CD4-positive, alpha-beta T cell treated with Interleukin-2 at 100 ng/mL for 4 hours (primary cell): Measurements from ENCODE around the gene SLA2.
"Not testable (repeated sequence)": the region's sequence is repeated elsewhere in the genome, so short reads cannot be mapped to it uniquely, and the experiment has no call there.

Experiments
- DNase-seq: peaks from one replicate; pipeline ENCODE4 v3.0.0-alpha.2; 2020; ENCODE audit warnings: low spot score

The SLA2 gene

GRCh38 chr20:36644706-36645095 is 1.3 kb downstream of the SLA2 start:
- peak; percentile 47 for DNase-seq

DNA sequence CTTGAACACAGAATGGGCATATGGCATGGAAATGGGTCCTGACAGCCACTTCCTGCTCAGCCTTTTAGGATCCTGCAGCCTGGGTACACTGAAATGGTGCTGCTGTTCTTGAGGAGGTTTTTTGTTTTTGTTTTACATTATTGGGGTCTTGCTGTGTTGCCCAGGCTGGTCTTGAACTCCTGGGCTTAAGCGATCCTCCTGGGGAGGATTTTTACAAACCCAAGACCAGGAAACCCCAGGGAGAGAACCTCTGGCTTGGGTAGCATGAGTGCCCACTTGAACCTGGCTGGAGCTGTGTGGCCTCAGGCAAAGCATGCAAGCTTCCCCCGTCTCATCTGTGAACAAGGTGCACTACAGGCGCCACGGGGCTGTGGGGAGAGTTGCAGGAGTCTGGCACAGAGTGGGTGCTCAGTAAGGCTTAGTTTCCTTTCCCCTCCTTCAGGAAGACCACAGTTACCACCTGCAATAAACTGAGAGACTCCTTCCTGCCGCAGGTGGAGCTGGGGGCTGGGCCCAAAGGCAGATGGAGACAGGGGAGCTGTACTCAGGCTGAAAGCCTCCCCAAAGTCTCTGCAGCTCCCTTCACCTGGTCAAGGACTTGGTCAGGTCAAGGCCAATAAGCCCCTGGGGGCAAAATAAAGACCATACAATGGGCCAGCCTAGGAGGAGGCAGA is 1.8 kb downstream of the SLA2 start:
- DNase-seq: peak; percentile 68

DNA sequence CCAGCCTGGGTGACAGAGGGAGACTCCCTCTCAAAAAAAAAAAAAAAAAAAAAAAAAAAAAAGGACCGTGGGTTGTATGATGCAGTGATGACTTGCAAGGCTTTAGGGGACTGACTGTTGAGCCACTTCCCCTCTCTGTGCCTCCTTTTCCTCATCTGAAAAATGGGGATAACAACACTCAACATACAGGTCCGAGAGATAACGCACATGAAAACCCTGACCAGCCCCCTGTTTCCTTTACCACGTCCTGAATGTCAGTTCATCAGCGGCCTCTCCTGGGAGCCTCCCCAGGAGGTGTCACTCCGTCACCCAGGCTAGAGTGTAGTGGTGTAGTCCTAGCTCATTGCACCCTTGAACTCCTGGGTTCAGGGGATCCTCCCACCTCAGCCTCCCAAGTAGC is 3.9 kb downstream of the SLA2 start:
- no peak for DNase-seq

DNA sequence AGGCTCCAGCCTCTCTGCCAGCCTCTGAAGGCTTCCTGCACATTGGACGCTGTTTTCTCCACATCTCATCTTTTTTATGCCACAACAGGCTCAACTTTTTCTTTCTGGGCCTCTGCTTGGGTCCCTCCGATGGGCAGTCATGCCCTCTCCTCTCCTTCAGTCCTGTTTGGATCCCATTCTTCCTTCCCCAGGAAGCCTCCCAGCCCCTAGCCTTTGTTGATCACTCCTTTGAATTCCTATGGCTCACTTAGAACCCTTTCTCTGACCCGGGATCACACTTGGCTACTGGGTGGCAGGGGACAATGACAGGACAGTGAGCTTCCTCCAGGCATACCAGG is 4.5 kb downstream of the SLA2 start:
- DNase-seq: no peak

- DNase-seq: not testable (repeated sequence)
Observed at GRCh38 chr20:36638876-36639400, 7.1 kb downstream of the SLA2 start.

DNA sequence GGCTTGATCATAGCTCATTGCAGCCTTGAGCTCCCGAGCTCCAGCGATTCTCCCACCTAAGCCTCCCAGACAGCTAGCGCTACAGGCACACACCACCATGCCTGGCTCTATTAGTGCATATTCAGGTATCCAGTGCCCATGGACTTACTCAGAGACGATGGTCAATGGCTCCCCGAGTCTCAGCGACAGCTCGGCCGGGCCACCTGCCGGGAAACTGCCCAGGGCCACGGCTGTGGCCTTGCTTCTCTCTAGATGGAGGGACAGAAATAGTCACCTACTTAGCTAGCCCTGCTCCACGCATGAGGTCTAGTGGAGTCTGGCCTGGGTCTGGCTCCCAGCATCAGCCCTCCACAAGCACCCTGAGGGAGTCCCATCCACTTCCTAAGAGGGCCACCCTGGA is 11.7 kb downstream of the SLA2 start:
- DNase-seq: no peak

- no peak for DNase-seq
Observed at GRCh38 chr20:36633285-36633772, 12.7 kb downstream of the SLA2 start.

GRCh38 chr20:36632487-36633284 is 13.3 kb downstream of the SLA2 start:
- no peak for DNase-seq

- no peak for DNase-seq
Observed at GRCh38 chr20:36632147-36632486, 13.9 kb downstream of the SLA2 start.

- DNase-seq: no peak
Observed at GRCh38 chr20:36631646-36632045, 14.3 kb downstream of the SLA2 start.

DNA sequence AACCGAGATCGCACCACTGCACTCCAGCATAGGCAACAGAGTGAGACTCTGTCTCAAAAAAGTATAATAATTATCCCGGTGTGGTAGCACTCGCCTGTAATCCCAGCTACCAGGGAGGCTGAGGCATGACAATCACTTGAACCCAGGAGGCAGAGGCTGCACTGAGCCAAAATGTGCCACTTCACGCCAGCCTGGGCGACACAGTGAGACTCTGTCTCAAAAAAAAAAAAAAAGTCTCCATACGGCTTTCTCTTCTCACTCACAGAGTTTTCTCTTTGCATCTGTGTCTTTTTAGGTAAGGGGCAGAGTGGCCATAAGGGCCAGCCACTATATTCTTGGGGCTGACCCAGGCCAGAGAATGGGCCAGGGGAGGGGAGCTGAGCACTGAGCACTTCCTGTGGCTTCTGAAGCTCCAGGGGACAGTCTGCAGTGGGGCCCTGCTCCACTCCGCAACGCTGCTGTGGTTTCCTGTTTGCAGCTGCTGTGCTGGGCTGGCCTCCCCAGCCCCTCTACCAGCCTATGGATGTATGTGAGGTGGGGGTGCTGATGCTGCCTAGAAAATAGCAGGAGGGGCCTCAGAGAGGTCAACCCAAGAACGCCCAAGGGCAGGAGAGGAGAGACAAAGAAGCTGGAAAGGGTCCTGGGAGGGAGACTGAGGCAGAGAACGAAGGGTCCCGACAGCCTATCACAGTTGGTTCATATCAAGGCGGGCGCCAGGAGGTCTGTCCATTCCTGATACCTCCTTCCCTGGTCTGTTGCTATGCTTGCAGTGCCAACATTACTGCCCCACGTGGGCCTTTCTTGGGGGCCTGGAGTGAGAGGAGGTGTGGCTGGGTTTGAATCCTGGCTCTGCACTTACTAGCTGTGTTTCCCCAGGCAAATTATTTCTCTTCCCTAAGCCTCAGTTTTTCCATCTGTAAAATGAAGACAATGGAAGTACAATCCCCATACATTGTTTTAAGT is 16.0 kb downstream of the SLA2 start:
- DNase-seq: peak; percentile 45

DNA sequence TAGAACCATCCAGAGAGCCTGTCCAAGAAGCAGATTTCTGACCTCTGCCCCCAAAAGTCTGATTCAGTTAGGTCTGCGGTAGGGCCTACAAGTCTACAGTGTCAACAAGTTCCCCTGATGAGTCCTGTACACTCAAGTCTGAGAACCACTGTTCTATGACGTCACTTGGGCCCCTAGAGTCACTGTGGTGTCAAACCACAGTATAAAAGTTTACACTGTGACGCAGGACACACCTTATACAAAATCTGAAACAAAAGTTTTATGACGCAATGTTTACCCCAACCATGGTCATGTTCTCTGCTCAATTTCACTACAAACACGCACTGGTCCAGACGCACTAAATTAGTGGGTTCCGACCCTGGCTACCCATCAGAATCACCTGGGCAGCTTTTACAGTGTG is 17.9 kb downstream of the SLA2 start:
- DNase-seq: peak; percentile 61

DNA sequence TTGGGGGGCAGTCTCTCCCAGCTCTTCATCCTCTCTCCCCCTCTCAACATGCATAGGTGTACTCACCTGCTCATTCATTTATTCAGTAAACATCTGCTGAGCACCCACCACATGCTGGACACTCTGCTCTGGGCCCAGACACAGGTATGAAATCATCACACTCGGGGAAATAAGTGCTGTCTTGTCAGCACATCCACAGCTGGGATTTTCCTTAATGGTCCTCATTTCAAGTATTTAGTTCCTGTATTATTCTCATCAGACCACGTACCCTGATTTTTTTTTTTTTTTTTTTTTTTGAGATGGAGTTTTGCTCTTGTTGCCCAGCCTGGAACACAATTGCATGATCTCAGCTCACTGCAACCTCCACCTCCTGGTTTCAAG is 21.1 kb downstream of the SLA2 start:
- no peak for DNase-seq

DNA sequence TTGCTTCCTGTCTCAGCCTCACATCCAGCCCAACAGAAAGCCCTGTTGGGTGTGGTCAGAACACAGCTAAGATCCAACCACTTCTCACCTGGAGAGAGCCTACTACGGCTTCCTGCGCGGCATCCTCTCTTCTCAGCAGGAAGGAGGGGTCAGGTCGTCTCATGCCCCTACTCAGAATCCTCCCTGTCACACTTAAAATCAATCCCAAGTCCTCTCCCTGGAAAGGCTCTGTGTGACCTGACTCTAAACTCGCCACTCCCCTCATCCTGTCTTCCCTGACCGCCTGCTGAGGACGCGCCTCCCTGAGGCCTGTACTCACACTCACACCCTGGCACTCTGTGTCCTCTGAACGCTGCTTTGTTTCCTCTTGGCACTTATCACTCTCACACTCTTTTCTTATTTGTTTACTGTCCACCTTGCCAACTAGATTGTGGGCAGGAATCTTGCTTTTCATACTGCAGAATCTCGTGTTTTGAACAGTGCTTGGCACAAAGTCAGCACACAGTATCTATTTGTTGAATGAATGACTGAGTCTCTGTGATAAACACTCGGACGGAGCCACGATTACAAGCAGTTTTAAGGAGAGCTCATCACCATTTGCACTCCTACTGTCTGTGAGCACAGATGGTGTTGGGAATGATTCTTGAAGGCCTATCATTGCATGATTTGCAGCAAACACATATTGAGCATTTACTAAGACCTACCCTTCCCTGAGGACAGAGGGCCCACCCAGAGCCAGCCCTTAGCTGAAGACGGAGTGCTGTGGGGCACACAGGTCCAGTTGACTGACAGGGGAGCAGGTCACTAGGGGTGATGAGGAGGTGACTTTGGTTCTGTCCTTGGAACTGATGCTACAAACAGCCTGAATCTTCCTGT is 21.7 kb downstream of the SLA2 start:
- no peak for DNase-seq

- no peak for DNase-seq
Observed at GRCh38 chr20:36623444-36623843, 22.6 kb downstream of the SLA2 start.

- no peak for DNase-seq
Observed at GRCh38 chr20:36620917-36621316, 25.1 kb downstream of the SLA2 start.

- DNase-seq: no peak
Observed at GRCh38 chr20:36614781-36615557, 31.0 kb downstream of the SLA2 start.

- DNase-seq: no peak
Observed at GRCh38 chr20:36613974-36614373, 32.0 kb downstream of the SLA2 start.

- DNase-seq: no peak
Observed at GRCh38 chr20:36611625-36612024, 34.4 kb downstream of the SLA2 start.

GRCh38 chr20:36608388-36608728 is 37.6 kb downstream of the SLA2 start:
- DNase-seq: not testable (repeated sequence)
